Vagina (tissue), 2 donors: ENCODE results near the gene PKM. TPM values are rescaled to one million over a fixed set of nuclear protein-coding genes. Genes with fewer than 3 reads are reported as not detected.

Experiments
- DNase-seq, 2 donors: peaks; one replicate each; pipeline ENCODE4 v3.0.0-alpha.2; 2017; ENCODE audit errors: extremely low spot score in 2 of 2
- H3K27ac ChIP-seq: fragments of 200-600 bp; sonication (generic); one replicate; pipeline ENCODE4 v1.5.1; 2019
- H3K27me3 ChIP-seq: fragments of 200-600 bp; sonication (generic); one replicate; pipeline ENCODE4 v1.5.1; 2019
- H3K36me3 ChIP-seq, 2 donors: fragments of 200-600 bp; sonication (generic); one replicate each; pipeline ENCODE4 v1.5.1; 2017 to 2019
- H3K4me1 ChIP-seq: fragments of 200-600 bp; sonication (generic); one replicate; pipeline ENCODE4 v1.5.1; 2019
- H3K4me3 ChIP-seq, 2 donors: fragments of 200-600 bp; sonication (generic); 1 replicate in 1 of 2; 2 replicates in 1 of 2; pipeline ENCODE4 v1.5.1; 2016 to 2019
- H3K9me3 ChIP-seq: fragments of 200-600 bp; sonication (generic); one replicate; pipeline ENCODE4 v1.5.1; 2019
- CTCF ChIP-seq, 3 experiments: fragments of 450-650 bp in 2 of 3; fragments of 200-600 bp in 1 of 3; sonication (generic) in 1 of 3; IDR thresholded peaks; one replicate each; pipeline ENCODE4 v1.5.1; 2017 to 2019; ENCODE audit warnings: antibody characterized with exemption in 3 of 3, mild to moderate bottlenecking in 2 of 3, moderate library complexity in 2 of 3
- POLR2A ChIP-seq, 2 donors: fragments of 450-650 bp; IDR thresholded peaks; one replicate each; pipeline ENCODE4 v1.6.1; 2017; ENCODE audit warnings: antibody characterized with exemption in 2 of 2, mild to moderate bottlenecking in 2 of 2, moderate library complexity in 2 of 2
- POLR2AphosphoS5 ChIP-seq, 2 donors: sonication (generic); formaldehyde crosslinking; IDR thresholded peaks; one replicate each; pipeline ENCODE4 v1.9.0; 2017; ENCODE audit warnings: antibody characterized with exemption in 2 of 2, mild to moderate bottlenecking in 2 of 2, low read depth in 1 of 2; ENCODE audit not compliant: insufficient read depth in 1 of 2
- intact Hi-C: fragments of 100-400 bp; cut with DNase I; formaldehyde crosslinking; loops from one replicate; pipeline ENCODE4 v1.15.1; 2023
- total RNA-seq: library from RNA; depleted of rRNA; stranded (reverse); fragments of >200 nt; gene quantifications from one replicate; pipeline ENCODE4 v1.2.3, GENCODE V29; 2016

PKM gene
- total RNA-seq, 1 donor from 2014 or later, result 484 TPM

GRCh38 chr15:72166716-72167417 is 64.1 kb downstream of the PKM start:
- Histone ChIP-seq H3K36me3 (no peaks in the 10 kb centered on the region), H3K4me1 (no peaks in the 10 kb centered on the region), H3K9me3 (no peaks in the 10 kb centered on the region), H3K27ac (no peak overlapping the region), H3K4me3 (no peak overlapping the region), H3K27me3 (no peaks in the 10 kb centered on the region)
- intact Hi-C loops, result no loop called here
- no peak for TF ChIP-seq CTCF (IDR thresholded peaks at IDR 0.05)
- DNase-seq, result no peak

- H3K36me3 ChIP-seq, result no peaks in the 10 kb centered on the region
- no peak overlapping the region for H3K4me3 ChIP-seq
- no peak for DNase-seq
- no peaks in the 10 kb centered on the region for H3K27me3 ChIP-seq
- no peak overlapping the region for H3K27ac ChIP-seq
- H3K9me3 ChIP-seq, result no peaks in the 10 kb centered on the region
- H3K4me1 ChIP-seq, result no peaks in the 10 kb centered on the region
- TF ChIP-seq POLR2AphosphoS5 (IDR thresholded peaks at IDR 0.05; ENCODE audit: insufficient read depth in 1 of 2, low read depth in 1 of 2) (no peak), POLR2A (IDR thresholded peaks at IDR 0.05) (no peak), CTCF (IDR thresholded peaks at IDR 0.05) (no peak)
- intact Hi-C loops, result no loop called here
Observed at GRCh38 chr15:72163719-72164118, 67.3 kb downstream of the PKM start.

GRCh38 chr15:72162569-72162968 is 68.4 kb downstream of the PKM start:
- H3K9me3 ChIP-seq, result no peaks in the 10 kb centered on the region
- H3K4me1 ChIP-seq, result no peaks in the 10 kb centered on the region
- no peaks in the 10 kb centered on the region for H3K27me3 ChIP-seq
- TF ChIP-seq POLR2AphosphoS5 (IDR thresholded peaks at IDR 0.05; ENCODE audit: insufficient read depth in 1 of 2, low read depth in 1 of 2) (no peak), CTCF (IDR thresholded peaks at IDR 0.05) (no peak), POLR2A (IDR thresholded peaks at IDR 0.05) (no peak)
- no peak for DNase-seq
- intact Hi-C loops, result no loop called here
- H3K4me3 ChIP-seq, result no peak overlapping the region
- H3K36me3 ChIP-seq, result no peaks in the 10 kb centered on the region
- H3K27ac ChIP-seq, result no peak overlapping the region

GRCh38 chr15:72161361-72162132 is 69.4 kb downstream of the PKM start:
- H3K9me3 ChIP-seq, result no peaks in the 10 kb centered on the region
- no peak overlapping the region for H3K4me3 ChIP-seq
- H3K27me3 ChIP-seq, result no peaks in the 10 kb centered on the region
- no peak overlapping the region for H3K27ac ChIP-seq
- intact Hi-C loops, result no loop called here
- H3K36me3 ChIP-seq, result no peaks in the 10 kb centered on the region
- H3K4me1 ChIP-seq, result no peaks in the 10 kb centered on the region
- no peak for TF ChIP-seq CTCF (IDR thresholded peaks at IDR 0.05)
- TF ChIP-seq POLR2A (IDR thresholded peaks at IDR 0.05), result no peak
- TF ChIP-seq POLR2AphosphoS5 (IDR thresholded peaks at IDR 0.05; ENCODE audit: insufficient read depth in 1 of 2, low read depth in 1 of 2), result no peak
- DNase-seq, result no peak

- Histone ChIP-seq H3K4me1 (no peaks in the 10 kb centered on the region), H3K4me3 (no peak overlapping the region), H3K27me3 (no peaks in the 10 kb centered on the region), H3K36me3 (no peaks in the 10 kb centered on the region), H3K27ac (no peak overlapping the region), H3K9me3 (no peaks in the 10 kb centered on the region)
- intact Hi-C loops, result no loop called here
- TF ChIP-seq POLR2AphosphoS5 (IDR thresholded peaks at IDR 0.05; ENCODE audit: insufficient read depth in 1 of 2, low read depth in 1 of 2) (no peak), CTCF (IDR thresholded peaks at IDR 0.05) (no peak), POLR2A (IDR thresholded peaks at IDR 0.05) (no peak)
- no peak for DNase-seq
Observed at GRCh38 chr15:72160696-72161245, 70.2 kb downstream of the PKM start.
